Right atrium auricular region (tissue), 2 donors: ENCODE data around the gene KCNMB2. TPM values are rescaled to one million over a fixed set of nuclear protein-coding genes. Genes with fewer than 3 reads are reported as not detected.
"Not testable (repeated sequence)": the region's sequence is repeated elsewhere in the genome, so short reads cannot be mapped to it uniquely, and the experiment has no call there.

Experiments
- DNase-seq: peaks from one replicate; pipeline ENCODE4 v3.0.0-alpha.2; 2019; ENCODE audit warnings: low spot score
- H3K27ac ChIP-seq, 2 donors: fragments of 200-600 bp; sonication (generic); 1 replicate in 1 of 2; 2 replicates in 1 of 2; pipeline ENCODE4 v1.5.1; 2016 to 2019
- H3K27me3 ChIP-seq, 2 donors: fragments of 200-600 bp; sonication (generic); one replicate each; pipeline versions ENCODE4 v1.5.1 to v1.6.0; 2017 to 2019
- H3K36me3 ChIP-seq: fragments of 200-600 bp; sonication (generic); one replicate; pipeline ENCODE4 v1.5.1; 2016
- H3K4me1 ChIP-seq, 2 donors: fragments of 200-600 bp; sonication (generic); one replicate each; pipeline versions ENCODE4 v1.5.1 to v1.6.0; 2017 to 2019
- H3K4me3 ChIP-seq, 2 donors: fragments of 200-600 bp; sonication (generic); 1 replicate in 1 of 2; 2 replicates in 1 of 2; pipeline ENCODE4 v1.5.1; 2017 to 2019; ENCODE audit warnings: mild to moderate bottlenecking in 1 of 2, moderate library complexity in 1 of 2
- H3K9me3 ChIP-seq, 2 donors: fragments of 200-600 bp; sonication (generic); one replicate each; pipeline ENCODE4 v1.5.1; 2019
- total RNA-seq, 2 donors: library from RNA; depleted of rRNA; stranded (reverse); fragments of >200 nt; gene quantifications; one replicate each; pipeline ENCODE4 v1.1.0, GENCODE V29; 2016
- TF ChIP-seq, protein P1 (sequence below), 2 donors: fragments of 200-600 bp; sonication (generic); IDR thresholded peaks; one replicate each; pipeline ENCODE4 v1.5.1; 2019; ENCODE audit warnings: antibody characterized with exemption in 2 of 2

KCNMB2 gene
- total RNA-seq, 2 donors from 2014 or later, result 2.8 to 18.2 TPM

- TF ChIP-seq, protein P1, sequence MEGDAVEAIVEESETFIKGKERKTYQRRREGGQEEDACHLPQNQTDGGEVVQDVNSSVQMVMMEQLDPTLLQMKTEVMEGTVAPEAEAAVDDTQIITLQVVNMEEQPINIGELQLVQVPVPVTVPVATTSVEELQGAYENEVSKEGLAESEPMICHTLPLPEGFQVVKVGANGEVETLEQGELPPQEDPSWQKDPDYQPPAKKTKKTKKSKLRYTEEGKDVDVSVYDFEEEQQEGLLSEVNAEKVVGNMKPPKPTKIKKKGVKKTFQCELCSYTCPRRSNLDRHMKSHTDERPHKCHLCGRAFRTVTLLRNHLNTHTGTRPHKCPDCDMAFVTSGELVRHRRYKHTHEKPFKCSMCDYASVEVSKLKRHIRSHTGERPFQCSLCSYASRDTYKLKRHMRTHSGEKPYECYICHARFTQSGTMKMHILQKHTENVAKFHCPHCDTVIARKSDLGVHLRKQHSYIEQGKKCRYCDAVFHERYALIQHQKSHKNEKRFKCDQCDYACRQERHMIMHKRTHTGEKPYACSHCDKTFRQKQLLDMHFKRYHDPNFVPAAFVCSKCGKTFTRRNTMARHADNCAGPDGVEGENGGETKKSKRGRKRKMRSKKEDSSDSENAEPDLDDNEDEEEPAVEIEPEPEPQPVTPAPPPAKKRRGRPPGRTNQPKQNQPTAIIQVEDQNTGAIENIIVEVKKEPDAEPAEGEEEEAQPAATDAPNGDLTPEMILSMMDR (IDR thresholded peaks at IDR 0.05), result no peak
- H3K9me3 ChIP-seq, result no peaks in the 10 kb centered on the region
- DNase-seq, result no peak
- no peaks in the 10 kb centered on the region for H3K36me3 ChIP-seq
- H3K4me3 ChIP-seq, result no peak overlapping the region
- H3K4me1 ChIP-seq, result no peaks in the 10 kb centered on the region
- no peaks in the 10 kb centered on the region for H3K27me3 ChIP-seq
- H3K27ac ChIP-seq, result no peak overlapping the region
These were observed 3.8 kb upstream of the KCNMB2 start for GRCh38 chr3:178532476-178532875.

DNA sequence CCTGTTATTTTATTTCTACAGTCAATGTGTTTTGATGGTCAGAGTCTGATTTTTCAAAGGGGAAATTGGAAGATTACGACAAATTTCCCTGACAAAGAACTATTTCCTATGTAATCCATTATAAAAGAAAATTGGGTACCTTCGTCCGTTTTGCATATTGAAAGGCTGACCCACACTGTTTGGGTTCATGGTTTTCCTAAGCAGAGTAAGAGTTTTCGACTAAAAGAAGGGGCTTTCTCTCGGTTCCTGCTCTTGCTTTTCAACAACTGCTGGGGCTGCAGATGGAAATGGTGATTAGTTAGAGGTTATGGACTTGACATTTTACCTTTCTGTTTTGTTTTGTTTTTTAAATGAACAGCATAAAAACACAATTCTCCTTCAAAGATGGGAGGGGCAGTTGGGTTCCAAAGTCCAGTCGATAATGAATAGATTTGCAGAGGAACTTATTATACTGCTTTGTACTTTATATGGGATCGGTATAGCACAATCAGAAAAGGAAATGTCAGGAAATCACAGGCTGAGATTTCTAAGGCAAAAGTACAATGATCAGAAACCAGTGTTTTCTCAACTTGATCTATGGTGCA is 978 bp downstream of the KCNMB2 start:
- Histone ChIP-seq H3K9me3 (no peaks in the 10 kb centered on the region), H3K4me3 (peak overlapping the region; percentile 50 to 57), H3K36me3 (no peaks in the 10 kb centered on the region), H3K27me3 (no peaks in the 10 kb centered on the region), H3K27ac (peak overlapping the region; percentile 61 to 68), H3K4me1 (no peaks in the 10 kb centered on the region)
- no peak for DNase-seq
- TF ChIP-seq, protein P1 (IDR thresholded peaks at IDR 0.05), result no peak

DNA sequence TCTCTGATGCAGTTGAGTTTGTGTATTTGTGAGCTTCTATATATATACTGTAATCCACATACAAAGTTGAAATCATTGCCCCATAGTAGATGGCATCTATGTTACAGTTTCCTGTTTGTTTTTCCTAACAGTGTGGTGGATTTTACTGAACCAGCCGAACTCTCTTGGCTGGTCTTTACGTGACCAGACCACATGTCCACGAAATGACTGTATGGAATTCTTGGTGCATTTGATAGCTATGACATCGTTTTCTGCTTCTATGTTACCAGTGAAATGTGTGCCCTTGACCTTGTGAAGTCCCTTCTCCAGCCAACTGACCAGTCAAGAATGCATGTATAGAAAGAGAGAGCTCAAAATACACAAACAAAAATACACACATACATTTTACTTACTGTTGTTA is 1.8 kb downstream of the KCNMB2 start:
- DNase-seq, result no peak
- no peaks in the 10 kb centered on the region for H3K9me3 ChIP-seq
- no peaks in the 10 kb centered on the region for H3K4me1 ChIP-seq
- TF ChIP-seq, protein P1 (IDR thresholded peaks at IDR 0.05), result no peak
- H3K27me3 ChIP-seq, result no peaks in the 10 kb centered on the region
- no peaks in the 10 kb centered on the region for H3K36me3 ChIP-seq
- H3K4me3 ChIP-seq, result peak overlapping the region; percentile 50 to 57
- H3K27ac ChIP-seq, result peak overlapping the region; percentile 21 to 68

DNA sequence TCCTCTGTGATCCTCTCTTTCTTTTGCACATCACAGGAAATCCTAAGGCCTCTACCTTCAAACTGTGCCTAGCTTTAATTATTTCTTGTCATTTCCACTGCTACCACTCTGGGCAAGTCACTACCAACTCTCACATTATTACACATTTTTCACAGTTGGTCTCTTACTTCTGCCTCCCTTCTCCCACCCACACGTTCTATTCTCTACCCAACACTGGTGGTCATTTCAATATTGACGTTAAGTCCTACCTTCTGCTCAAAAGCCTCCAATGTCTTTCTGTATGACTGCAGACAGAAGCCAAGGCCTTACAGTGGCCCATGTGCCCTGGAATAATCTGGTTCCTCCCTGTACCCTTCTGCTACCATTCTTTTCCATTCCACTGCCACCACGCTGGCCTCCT is 3.9 kb downstream of the KCNMB2 start:
- peaks cover 0 to 3% of the 10 kb centered on the region in 2 donors for H3K4me1 ChIP-seq
- no peak overlapping the region for H3K4me3 ChIP-seq
- TF ChIP-seq, protein P1 (IDR thresholded peaks at IDR 0.05), result no peak
- no peaks in the 10 kb centered on the region for H3K9me3 ChIP-seq
- DNase-seq, result no peak
- H3K27me3 ChIP-seq, result no peaks in the 10 kb centered on the region
- no peaks in the 10 kb centered on the region for H3K36me3 ChIP-seq
- H3K27ac ChIP-seq, result no peak overlapping the region

DNA sequence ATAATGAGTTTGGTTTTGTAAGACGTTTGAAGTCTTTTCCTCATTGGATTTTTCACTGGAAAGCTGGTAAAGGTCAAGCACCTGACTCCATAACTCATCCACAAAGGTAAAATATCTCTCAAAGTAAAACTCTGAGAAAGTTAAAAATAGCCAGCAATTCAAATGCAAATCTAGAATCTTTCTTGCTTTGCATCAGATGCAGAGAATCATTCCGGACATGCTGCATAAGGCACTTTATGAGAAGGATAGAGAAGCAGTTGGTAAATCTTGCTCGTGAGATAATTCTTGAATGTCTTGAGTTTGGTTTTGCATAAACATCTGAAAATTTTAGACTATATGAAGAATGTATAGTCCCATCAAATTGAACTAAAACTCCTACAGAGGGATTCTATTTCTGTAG is 9.1 kb downstream of the KCNMB2 start:
- H3K27ac ChIP-seq, result peak overlapping the region in 1 of 2 donors; percentile 57
- TF ChIP-seq, protein P1 (IDR thresholded peaks at IDR 0.05), result no peak
- H3K4me3 ChIP-seq, result no peak overlapping the region
- H3K36me3 ChIP-seq, result no peaks in the 10 kb centered on the region
- H3K4me1 ChIP-seq, result peaks cover 0 to 3% of the 10 kb centered on the region in 2 donors
- DNase-seq, result no peak
- H3K9me3 ChIP-seq, result no peaks in the 10 kb centered on the region
- no peaks in the 10 kb centered on the region for H3K27me3 ChIP-seq

- Histone ChIP-seq H3K4me1 (peaks cover 0 to 3% of the 10 kb centered on the region in 2 donors), H3K27me3 (no peaks in the 10 kb centered on the region), H3K36me3 (no peaks in the 10 kb centered on the region), H3K4me3 (no peak overlapping the region), H3K9me3 (no peaks in the 10 kb centered on the region), H3K27ac (peak overlapping the region in 1 of 2 donors; percentile 57)
- no peak for DNase-seq
- TF ChIP-seq, protein P1 (IDR thresholded peaks at IDR 0.05), result no peak
These were observed 9.8 kb downstream of the KCNMB2 start for GRCh38 chr3:178546079-178546478.

DNA sequence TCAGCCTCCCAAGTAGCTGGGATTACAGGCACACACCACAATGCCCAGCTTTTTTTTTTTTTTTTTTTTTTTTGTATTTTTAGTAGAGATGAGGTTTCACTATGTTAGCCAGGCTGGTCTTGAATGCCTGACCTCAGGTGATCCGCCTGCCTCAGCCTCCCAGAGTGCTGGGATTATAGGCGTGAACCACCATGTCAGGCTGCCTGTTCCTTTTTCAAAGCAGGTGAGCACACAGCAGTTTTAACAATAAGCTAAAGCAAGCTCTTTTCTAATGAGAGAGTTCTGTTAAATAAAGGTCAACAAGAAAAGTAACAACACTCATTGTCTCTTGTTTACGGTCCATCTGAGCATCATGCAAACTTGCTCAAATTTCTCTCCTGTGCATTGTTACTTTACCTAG is 13.2 kb downstream of the KCNMB2 start:
- not testable (repeated sequence) for H3K9me3 ChIP-seq, H3K4me3 ChIP-seq, H3K36me3 ChIP-seq, H3K27me3 ChIP-seq, H3K27ac ChIP-seq, H3K4me1 ChIP-seq, DNase-seq
